NCI-H1048 (cell line): ENCODE results near the gene NSL1.

Experiments used
- DNase-seq: peaks from one replicate; lab custom pipeline; 2025; lab: John Stamatoyannopoulos, UW

The NSL1 gene

GRCh38 chr1:212703991-212704564 lies 87.5 kb downstream of the NSL1 start:
- no peak for DNase-seq

GRCh38 chr1:212702672-212703071 lies 88.9 kb downstream of the NSL1 start:
- no peak for DNase-seq

- no peak for DNase-seq
These were observed 89.7 kb downstream of the NSL1 start for GRCh38 chr1:212701910-212702309.

GRCh38 chr1:212700892-212701819 lies 90.4 kb downstream of the NSL1 start:
- DNase-seq = no peak

- DNase-seq = no peak
These were observed 91.2 kb downstream of the NSL1 start for GRCh38 chr1:212700223-212700891.

GRCh38 chr1:212699625-212700222 lies 91.9 kb downstream of the NSL1 start, which contains the start of gene BATF3:
BATF3 (minus strand) TSS chr1:212699840; CDS start chr1:212699762, 78 bp downstream.
- no peak for DNase-seq

GRCh38 chr1:212699104-212699624 lies 92.4 kb downstream of the NSL1 start:
- DNase-seq = peak; percentile 51

GRCh38 chr1:212698467-212699103 lies 93.0 kb downstream of the NSL1 start:
- no peak for DNase-seq

GRCh38 chr1:212696721-212697331 lies 94.8 kb downstream of the NSL1 start:
- DNase-seq = no peak

GRCh38 chr1:212692774-212693644 lies 98.6 kb downstream of the NSL1 start:
- no peak for DNase-seq

GRCh38 chr1:212691561-212692071 lies 100.0 kb downstream of the NSL1 start:
- DNase-seq = no peak

GRCh38 chr1:212690816-212691403 lies 100.7 kb downstream of the NSL1 start:
- DNase-seq = no peak

- no peak for DNase-seq
These were observed 101.6 kb downstream of the NSL1 start for GRCh38 chr1:212689758-212690529.

GRCh38 chr1:212689196-212689725 lies 102.3 kb downstream of the NSL1 start:
- DNase-seq = no peak

- no peak for DNase-seq
These were observed 103.1 kb downstream of the NSL1 start for GRCh38 chr1:212688341-212689047.

- no peak for DNase-seq
These were observed 103.8 kb downstream of the NSL1 start for GRCh38 chr1:212687811-212688210.

- no peak for DNase-seq
These were observed 105.0 kb downstream of the NSL1 start for GRCh38 chr1:212686591-212686990.

GRCh38 chr1:212686069-212686468 lies 105.5 kb downstream of the NSL1 start:
- no peak for DNase-seq
